Measurements from ENCODE around the gene OBSCN.
"Not testable (repeated sequence)": the region's sequence is repeated elsewhere in the genome, so short reads cannot be mapped to it uniquely, and the experiment has no call there.

GRCh38 chr1:228243989-228244388 lies 36.1 kb downstream of the OBSCN start:
- not testable (repeated sequence) for TF ChIP-seq SMC3 (IDR thresholded peaks at IDR 0.05; ENCODE audit: low read length); ZZZ3 (CRISPR knock-in tag; IDR thresholded peaks at IDR 0.05; ENCODE audit: borderline replicate concordance); CBX2 (IDR thresholded peaks at IDR 0.05; ENCODE audit: low read depth, low read length); CBX2 (CRISPR knock-in tag; IDR thresholded peaks at IDR 0.05; ENCODE audit: low read depth); ZNF792 (CRISPR knock-in tag; IDR thresholded peaks at IDR 0.05); ZNF484 (CRISPR knock-in tag; IDR thresholded peaks at IDR 0.05; ENCODE audit: borderline replicate concordance, low read depth); THRA (CRISPR knock-in tag; IDR thresholded peaks at IDR 0.05; ENCODE audit: borderline replicate concordance); SMARCE1 (IDR thresholded peaks at IDR 0.05; ENCODE audit: borderline replicate concordance); TAF1 (CRISPR knock-in tag; IDR thresholded peaks at IDR 0.05); EZH2 (conservative IDR thresholded peaks at IDR 0.05; ENCODE audit: low read depth, low read length); ZNF33B (CRISPR knock-in tag; IDR thresholded peaks at IDR 0.05); RAD21 (CRISPR knock-in tag; IDR thresholded peaks at IDR 0.05)
